Dedifferentiated amniotic fluid mesenchymal stem cell (primary cell): Measurements from ENCODE around the gene LHFPL6.

Experiments
- DNase-seq: peaks from one replicate; pipeline ENCODE4 v3.0.0-alpha.2; 2016; ENCODE audit errors: extremely low spot score

LHFPL6 gene

DNA sequence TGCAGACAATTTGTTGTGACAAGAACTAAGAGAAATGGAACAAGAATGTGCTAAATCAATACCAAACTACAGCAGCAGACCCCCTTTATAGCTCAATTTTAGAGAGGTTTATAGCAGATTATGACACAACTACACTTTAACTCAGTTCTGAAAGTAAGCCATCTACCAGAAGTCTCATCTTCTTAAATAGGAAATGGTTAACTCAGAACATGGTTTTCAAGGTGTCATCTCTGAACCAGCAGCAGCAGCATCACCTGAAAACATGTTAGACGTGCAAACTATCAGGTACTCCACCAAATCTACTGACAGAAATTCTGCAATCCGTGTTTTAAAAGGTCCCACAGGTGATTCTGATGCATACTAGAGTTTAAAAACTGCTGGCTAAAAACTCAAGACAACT lies 6.8 kb downstream of the LHFPL6 start:
- no peak for DNase-seq

DNA sequence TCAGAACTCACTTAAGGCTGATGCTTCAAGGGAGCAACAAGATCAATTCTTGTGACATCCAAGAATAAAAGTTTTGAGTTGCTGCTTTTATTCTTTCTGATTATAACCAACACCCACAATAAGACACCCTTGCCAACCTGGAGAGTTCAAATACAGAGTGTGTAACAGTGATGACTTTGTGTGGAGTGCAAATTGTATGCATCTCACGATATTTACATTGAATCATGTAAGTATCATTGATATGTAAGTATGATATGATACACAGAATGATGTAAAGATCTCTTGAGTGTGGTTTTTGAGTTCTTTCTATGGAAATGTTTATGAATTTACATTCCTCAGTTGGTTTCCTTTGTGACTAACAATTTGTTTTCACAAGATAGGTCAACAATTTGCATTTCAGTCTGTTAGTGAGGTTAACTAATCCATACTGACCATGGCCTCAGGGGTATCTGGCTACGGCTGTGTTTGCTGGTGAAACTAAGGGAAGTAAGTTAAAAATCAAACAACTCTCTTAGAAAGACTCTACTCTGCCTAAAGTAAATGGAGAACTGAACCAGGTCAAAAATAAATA lies 12.4 kb downstream of the LHFPL6 start:
- DNase-seq, result no peak

DNA sequence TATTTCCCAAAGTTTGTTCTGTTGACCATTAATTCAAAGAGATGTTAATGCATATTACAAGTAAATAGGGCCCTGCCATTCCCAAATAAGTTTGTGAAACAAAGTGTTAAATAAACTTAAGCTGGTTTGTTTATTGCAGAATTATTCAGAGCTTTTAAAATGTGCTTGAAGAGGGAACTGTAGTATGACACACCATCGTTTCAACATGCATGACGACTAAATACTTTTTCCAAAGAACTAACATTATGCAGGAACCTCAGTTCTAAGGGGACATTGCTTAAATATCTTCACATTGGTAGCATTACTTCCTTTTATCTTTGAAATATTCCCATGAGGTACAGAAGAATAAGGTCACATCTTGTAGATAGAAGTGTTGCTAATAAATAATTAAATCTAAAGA lies 14.6 kb downstream of the LHFPL6 start:
- DNase-seq, result no peak

DNA sequence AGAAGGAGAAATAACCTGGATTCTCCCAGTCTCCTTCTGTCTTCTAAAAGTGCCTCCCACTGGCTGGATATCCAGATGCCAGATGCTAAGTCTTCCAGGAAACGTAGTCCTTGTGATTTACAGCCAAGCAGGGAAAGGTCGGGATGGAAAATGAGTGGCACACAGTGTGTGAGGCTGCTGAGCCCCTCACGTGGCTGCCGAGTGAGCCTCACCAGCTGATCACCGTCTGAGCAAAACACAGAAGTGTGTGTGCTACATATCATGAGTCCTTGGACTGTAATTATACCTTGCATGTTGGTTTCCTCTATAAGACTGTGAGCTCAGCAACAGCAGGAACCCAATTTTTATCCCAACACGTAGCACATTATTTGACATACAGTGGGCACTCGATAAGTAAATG lies 15.1 kb downstream of the LHFPL6 start:
- DNase-seq, result no peak

DNA sequence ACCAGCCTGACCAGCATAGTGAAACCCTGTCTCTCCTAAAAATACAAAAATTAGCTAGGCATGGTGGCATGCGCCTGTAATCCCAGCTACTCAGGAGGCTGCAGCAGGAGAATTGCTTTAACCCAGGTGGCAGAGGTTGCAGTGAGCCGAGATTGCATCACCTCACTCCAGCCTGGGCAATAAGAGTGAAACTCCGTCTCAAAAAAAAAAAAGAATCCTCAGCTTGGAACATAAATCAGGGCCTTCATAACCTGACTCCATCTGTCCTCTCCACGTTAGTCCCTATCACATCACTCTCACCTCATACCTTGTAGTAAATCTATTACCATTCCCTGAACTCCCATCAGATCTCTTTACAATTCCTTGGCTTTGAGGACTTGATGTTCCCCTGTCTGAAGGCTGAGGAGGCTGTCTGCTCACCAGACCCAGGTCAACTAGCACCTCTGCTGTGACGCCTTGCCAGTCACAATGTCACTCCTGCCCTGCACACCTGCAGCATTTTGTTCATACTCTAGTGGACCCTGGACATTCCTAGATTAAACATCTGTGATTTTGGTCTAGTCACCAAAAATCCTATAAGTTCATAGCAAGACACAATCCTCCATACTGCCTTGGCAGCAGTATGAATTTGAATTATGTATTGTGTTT lies 15.9 kb downstream of the LHFPL6 start:
- DNase-seq, result no peak

DNA sequence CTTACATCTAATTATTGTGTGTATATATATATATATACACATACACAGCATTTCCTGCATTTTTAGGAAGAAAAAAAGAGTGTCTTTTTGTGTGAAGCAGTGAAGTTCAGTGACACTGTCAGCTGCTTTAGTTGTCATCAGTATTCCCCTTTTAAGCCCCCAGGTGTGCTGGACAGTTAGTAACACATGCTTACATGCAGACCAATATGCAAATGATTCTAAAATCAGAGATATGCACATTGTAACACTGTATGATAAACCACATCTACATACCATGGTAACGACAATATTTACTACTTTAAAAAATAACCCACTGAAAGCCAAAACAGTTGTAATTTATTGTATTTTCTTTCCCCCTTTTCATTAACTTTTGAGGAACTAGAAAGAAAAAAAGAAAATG lies 16.8 kb downstream of the LHFPL6 start:
- no peak for DNase-seq

DNA sequence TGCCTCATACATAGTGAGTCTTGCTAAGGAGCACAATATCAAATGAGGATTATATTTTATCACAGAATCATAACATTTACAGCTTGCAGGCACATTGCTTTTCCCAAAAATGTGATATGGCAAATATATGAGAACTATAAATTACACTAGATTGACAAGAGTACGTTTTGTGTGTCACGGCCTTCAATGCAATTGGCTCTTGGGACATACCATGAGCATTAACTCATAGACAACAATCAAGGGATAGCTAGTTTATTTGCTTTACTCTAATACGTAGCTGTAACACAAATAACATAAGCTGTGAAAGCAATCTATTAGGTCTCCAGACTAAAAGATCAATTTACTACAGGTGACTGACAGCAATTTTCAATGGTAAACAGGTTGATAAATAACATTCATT lies 17.8 kb downstream of the LHFPL6 start:
- DNase-seq, result no peak

DNA sequence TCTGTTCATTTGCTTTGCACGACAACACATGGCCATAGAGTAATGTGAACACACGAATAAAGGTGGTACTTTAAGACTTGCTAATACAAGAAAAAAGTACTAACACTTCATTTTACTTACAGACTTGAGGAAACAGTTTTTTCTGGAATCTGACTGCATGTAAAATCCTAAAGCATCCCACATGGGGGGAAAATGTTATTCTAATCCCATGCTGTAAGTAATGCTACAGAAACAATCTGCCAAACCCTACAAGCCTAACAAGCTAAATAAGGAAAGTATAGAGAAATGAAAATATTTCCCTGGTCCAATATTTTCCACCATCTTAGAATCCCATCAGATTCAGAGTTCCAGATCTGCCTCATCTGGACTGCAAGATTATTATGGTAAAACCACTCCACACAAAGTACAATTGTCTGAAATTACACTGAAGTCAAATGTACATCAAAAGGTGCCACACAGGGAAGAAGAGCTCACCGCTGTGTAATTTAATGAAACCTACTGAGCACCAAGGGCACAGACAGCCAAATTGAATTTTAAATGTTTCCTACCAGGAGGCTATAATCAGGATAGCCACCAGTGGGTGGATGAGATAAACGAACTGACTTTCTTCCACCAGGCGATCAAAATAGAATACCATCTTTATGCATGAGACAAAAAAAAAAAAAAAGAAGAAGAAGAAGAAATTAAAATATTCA lies 22.0 kb downstream of the LHFPL6 start:
- DNase-seq, result no peak

DNA sequence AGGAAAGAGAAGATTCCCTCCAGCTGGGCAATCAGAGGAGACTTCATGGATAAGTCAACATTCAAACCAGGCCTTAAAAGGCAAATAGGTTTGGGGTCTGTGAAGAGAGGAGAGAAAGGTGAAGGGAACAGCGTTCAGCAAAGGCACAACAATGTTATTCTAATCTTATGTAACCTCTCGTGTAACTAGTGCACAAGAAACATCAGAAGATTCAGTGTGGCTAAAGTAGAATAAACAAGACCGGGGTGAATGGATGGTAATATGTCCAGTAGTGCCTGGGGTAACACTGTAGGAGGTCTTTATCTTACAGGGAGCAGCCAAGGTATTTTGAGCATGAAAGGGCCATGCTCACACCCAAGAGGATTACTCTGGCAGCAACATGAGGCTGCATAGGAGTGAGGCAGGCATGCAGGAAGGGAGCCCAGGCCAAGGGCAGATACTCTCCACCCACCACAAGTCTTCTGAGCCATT lies 24.1 kb downstream of the LHFPL6 start:
- DNase-seq, result no peak

DNA sequence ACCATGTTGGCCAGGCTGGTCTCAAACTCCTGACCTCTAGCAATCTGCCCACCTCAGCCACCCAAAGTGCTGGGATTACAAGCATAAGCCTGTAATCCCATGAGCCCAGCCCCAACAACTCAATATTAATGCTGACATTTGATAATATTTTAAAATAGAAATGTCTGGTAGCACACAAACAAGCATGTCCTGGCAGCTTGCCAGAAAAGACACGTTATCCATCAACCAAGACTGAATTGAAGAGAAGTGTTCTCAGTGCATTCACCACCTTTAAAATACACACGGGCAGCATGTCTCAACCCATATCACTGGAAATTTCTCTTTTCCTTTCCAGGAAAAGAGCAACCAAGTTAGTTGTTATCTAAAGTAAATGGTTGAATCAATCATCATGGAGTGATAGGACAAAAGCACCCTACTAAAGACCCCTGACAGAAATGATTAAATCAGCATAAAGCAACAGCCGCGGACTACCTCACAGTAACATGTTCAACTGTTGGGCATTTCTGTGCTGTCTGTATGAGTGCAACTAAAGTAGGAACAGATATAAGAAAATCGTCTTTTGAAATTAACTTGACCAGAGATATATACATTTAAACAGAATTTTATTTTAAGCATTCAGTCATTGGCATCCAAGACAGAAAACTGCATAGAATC lies 25.0 kb downstream of the LHFPL6 start:
- DNase-seq, result no peak

DNA sequence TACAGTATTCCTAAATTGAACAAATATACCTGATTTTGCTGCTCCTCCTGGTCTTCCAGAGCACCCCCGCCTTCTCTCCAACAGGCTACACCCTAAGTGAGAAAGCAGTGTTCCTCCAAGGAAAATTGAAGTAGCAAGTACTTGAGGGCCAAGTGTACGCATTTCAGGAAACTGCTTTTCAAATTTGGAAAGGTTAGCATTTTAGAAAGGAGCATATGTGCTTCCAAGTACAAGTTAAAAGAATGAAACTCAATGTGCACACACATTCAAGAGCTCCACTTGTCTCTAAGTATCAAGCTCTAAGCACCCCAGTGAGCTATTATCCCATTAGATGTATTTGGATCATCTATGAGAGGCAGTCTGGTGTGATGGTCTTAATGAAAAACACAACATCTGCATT lies 25.8 kb downstream of the LHFPL6 start:
- no peak for DNase-seq

DNA sequence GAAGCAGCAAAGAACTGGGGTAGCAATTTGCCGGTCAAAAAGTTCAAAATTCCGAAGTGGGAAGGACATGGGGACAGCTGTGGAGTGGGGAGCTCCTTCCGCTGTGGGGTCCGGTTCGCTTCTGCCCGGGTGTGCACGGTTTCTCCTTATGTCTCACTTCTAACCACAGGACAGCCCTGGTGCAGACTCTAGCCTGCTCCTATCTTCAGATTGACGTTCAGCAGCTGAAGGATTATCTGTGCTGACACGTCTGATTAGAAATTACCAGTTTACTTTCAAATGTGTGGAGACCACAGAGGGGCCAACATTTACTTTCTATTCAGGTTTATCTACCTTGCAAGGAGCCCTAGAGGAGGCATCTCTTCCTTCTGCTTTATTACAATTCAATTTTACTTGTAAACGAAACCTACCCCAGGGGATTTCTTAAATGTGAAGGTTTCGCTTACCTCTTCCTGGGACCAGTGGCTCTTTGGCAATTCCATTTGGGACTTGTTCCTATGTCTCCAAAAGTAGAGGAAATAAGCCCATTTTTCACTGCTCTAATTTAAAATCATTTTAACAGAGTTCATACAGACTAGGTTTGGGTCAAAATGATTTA lies 27.3 kb downstream of the LHFPL6 start:
- DNase-seq, result no peak

DNA sequence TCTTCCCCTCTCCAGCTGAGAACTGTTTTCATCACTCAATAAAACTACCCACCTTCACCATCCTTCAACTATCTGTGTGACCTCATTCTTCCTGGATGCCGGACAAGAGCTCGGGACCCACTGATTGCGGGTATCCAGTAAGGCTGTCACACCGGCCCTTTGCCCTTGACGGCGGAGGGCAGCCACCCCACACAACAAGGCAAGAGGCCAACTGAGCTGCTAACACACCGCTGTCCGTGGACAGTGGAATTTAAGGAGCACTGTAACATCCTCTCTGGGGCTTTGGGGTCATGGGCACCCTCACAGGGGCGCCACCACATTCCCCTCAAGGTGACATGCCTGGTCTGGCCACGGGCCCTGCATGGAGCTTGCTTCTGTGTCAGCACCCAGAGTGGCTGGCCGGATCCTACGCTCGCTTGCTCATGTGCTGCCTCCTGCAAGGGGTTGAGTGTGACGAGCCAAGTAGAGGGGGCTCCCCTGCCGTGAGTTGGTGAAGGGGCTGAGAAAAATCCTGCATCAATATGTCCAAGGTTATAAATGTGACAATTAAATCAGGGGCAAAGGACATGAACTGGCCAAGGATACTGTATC lies 31.4 kb downstream of the LHFPL6 start:
- DNase-seq, result no peak

DNA sequence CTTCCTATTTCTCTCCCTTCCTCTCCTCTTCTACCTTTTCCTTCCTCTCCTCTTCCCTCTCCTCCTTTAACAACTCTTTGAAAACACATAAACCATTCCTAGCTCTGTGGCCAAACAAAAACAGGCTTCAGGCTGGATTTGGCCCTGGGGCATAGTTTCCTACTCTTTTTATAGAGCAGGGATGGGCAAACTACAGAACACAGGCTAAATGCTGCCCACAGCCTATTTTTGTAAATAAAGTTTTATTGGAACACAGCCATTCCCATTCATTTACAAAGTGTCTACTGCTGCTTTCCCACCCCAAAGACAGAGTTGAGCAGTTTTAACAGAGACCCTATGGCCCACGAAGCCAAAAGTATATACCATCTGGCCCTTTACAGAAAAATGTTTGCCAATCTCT lies 35.4 kb downstream of the LHFPL6 start:
- DNase-seq, result no peak

DNA sequence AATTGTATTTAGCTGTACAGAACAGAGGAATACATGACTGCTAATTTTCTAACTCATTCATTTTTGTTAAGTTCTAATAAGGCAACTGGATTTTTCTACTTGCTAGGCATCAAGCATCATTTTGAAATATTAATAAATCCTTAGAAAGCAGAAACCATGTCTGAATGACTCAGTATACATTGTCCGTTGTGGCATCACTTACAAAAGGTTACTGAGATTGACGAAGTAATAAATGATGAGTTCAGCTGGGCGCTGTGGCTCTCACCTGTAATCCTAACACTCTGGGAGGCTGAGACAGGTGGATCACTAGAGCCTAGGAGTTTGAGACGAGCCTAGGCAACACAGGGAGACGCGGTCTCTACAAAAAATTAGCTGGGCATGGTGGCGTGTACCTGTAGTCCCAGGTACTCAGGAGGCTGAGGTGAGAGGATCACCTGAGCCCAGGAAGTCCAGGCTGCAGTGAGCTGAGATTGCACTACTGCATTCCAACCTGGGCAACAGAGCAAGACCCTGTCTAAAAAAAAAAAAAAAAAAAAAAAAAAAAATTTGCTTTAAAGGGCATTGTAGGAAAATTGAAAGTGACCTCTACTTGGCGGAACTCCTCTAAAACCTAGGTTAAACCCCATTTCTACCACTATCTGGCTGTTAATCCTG lies 36.6 kb downstream of the LHFPL6 start:
- DNase-seq, result no peak

DNA sequence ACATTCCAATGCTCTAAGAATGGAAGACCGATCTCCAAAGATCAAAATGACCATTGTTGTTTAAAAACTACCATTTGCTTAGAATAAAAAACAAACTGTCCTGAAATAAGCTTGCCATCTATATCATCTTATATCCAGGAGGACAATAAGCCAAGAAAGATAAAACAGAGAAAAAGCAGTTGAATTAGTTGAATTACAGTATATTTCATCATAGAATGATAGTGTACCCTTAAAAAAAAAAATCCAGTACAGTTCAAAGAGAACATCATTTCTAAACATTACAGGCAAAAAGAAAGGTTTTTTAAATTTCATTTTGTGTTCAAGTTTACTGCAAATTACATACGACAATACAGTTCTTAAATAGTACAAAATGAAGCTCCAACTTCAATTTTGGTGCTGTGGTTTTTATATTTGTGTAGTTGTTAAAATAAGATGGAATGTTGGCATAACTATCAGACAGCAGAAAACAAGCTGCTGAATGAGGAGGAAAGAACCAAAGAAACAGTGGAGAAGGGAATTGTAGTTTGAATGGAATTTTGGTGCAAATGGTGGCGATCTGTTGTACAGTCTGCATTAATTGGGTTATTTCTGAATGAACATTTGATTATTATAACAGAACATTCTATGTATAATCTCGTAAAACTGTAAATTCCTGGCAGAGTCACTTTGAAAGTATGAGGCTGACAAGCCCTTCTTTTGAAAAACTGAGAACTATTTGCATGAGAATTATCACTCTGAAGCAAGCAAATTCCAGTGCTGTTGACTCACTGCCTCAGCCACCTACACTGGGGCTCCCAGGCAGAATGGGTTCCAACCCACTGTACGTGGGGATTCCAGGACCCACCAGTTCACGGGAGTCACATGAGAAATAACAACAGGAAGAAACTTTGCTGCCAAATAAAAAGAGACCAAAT lies 37.7 kb downstream of the LHFPL6 start:
- DNase-seq, result peak; percentile 90

DNA sequence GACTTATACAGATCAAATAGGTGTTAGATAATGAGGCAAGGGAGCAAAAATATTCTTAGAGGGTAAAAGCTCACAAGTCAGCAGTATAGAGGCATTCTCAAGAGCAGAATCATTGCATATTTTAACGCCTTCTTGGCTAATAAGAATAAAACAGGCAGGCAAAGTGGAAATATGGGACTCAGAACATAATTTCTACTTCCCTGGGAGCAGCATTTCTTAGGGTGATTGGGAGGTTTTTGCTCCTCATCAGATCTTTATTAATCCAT lies 39.6 kb downstream of the LHFPL6 start:
- DNase-seq, result no peak

DNA sequence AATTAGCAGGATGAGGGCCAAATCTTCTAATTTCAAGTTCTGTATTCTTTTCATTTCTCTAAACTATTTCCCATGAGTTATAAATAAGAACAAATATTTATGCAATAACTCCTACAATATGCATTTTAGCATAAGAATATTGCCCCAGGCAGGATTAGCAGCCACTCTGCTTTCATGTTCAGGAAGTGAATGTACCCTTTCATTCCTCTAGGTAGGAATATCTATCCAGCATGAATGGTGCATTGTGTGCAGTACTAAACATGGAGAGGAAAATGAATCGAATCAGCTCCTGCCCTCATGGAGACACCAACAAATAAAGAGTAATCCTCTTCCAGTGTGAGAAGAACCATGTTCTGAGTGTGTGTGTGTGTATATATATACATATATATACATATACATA lies 41.0 kb downstream of the LHFPL6 start:
- no peak for DNase-seq

DNA sequence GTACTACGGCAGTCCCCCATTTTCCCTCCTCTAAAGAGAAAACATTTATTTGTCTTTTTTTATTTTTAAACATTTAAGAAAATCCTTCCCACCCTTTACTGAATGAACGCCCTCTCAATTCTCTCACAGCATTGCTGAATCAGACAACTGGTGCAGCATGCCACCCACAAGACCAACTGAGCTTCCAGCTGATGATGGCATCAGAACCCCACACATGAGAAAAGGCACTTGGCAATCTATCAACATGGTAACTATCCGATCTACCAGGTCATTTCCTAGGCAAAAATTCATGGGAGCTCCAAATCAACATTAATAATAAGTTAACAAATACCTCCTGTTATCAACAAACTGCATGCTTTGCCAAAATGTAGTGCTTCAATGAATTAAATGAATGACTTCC lies 43.1 kb downstream of the LHFPL6 start:
- DNase-seq, result no peak

DNA sequence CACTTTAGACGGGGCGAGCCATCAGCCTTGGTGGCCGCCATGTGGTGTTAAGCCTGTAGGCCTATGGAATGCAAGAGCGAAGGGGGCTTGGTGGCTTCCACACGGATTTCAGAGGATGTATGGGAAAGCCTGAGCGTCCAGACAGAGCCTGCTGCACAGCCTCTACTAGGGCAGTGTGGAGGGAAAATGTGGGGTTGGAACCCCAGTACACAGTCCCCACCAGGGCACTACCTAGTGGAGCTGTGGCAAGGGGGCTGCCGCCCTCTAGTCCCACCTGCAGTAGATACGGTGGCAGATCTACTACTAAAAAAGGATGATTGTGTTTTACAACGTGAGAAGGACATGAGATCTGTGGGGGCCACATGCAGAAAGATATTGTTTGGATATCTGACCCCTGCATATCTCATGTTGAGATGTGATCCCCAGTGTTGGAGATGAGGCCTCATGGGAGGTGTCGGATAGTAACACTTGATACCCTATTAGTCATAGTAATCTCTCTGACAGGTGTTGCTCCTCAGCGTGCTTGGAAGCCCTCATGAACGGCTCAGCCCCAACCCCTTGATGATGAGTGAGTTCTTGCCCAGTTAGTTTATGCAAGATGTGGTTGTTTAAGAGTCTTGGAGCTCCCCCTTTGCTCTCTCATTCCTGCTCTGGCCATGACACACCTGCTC lies 45.6 kb downstream of the LHFPL6 start:
- DNase-seq, result no peak
